Measurements from ENCODE around the gene ESR2.

GRCh38 chr14:64326502-64326901, 32.3 kb upstream of the ESR2 start:
- no peak for TF ChIP-seq POLR2A (IDR thresholded peaks at IDR 0.05)
- TF ChIP-seq, protein P1, sequence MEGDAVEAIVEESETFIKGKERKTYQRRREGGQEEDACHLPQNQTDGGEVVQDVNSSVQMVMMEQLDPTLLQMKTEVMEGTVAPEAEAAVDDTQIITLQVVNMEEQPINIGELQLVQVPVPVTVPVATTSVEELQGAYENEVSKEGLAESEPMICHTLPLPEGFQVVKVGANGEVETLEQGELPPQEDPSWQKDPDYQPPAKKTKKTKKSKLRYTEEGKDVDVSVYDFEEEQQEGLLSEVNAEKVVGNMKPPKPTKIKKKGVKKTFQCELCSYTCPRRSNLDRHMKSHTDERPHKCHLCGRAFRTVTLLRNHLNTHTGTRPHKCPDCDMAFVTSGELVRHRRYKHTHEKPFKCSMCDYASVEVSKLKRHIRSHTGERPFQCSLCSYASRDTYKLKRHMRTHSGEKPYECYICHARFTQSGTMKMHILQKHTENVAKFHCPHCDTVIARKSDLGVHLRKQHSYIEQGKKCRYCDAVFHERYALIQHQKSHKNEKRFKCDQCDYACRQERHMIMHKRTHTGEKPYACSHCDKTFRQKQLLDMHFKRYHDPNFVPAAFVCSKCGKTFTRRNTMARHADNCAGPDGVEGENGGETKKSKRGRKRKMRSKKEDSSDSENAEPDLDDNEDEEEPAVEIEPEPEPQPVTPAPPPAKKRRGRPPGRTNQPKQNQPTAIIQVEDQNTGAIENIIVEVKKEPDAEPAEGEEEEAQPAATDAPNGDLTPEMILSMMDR (IDR thresholded peaks at IDR 0.05): no peak
- TF ChIP-seq EP300 (IDR thresholded peaks at IDR 0.05): no peak
